K562 (cell line): ENCODE data around the gene ENTPD8.

Experiments used
- EGR1 ChIP-seq: fragments of 450-650 bp; conservative IDR thresholded peaks from 2 replicates; pipeline ENCODE4 v1.6.1; 2017; ENCODE audit warnings: mild to moderate bottlenecking
- EP300 ChIP-seq: IDR thresholded peaks from 2 replicates; pipeline ENCODE4 v1.6.1; 2012; ENCODE audit warnings: low read length, improper control_type of control experiment
- EP400 ChIP-seq: fragments of 450-650 bp; IDR thresholded peaks from 2 replicates; pipeline ENCODE4 v1.6.1; 2017; ENCODE audit warnings: antibody characterized with exemption, mild to moderate bottlenecking, moderate library complexity
- KDM1A ChIP-seq, 2 experiments: fragments of 450-650 bp; IDR thresholded peaks; 2 replicates each; pipeline ENCODE4 v1.6.1; 2016; ENCODE audit warnings: mild to moderate bottlenecking in 2 of 2
- MTA3 ChIP-seq: fragments of 450-650 bp; formaldehyde crosslinking; IDR thresholded peaks from 2 replicates; pipeline ENCODE4 v1.6.1; 2017; ENCODE audit warnings: mild to moderate bottlenecking, borderline replicate concordance
- PHB2 ChIP-seq: fragments of 450-650 bp; IDR thresholded peaks from 2 replicates; pipeline ENCODE4 v1.6.1; 2017; ENCODE audit warnings: low read depth
- SETDB1 ChIP-seq: IDR thresholded peaks from one replicate; pipeline ENCODE4 v1.6.1; 2012; ENCODE audit warnings: low read length, control low read depth, inconsistent platforms
- SIX5 ChIP-seq, 2 experiments: IDR thresholded peaks; 2 replicates each; pipeline ENCODE4 v1.6.1; 2011; ENCODE audit warnings: low read length in 2 of 2, borderline replicate concordance in 1 of 2, low read depth in 1 of 2, mild to moderate bottlenecking in 1 of 2, moderate library complexity in 1 of 2; ENCODE audit not compliant: insufficient read depth in 1 of 2
- SMAD1 ChIP-seq: fragments of 150-350 bp; IDR thresholded peaks from 2 replicates; pipeline ENCODE4 v1.6.1; 2014; ENCODE audit warnings: low read length, low read depth; ENCODE audit not compliant: partially characterized antibody
- TFAM ChIP-seq: fragments of 250-450 bp; sonication (Bioruptor Pico); conservative IDR thresholded peaks from 2 replicates; pipeline ENCODE4 v1.5.0; 2021; ENCODE audit warnings: mild to moderate bottlenecking, moderate library complexity
- TRIM28 ChIP-seq: fragments of 450-650 bp; IDR thresholded peaks from 2 replicates; pipeline ENCODE4 v1.6.1; 2017
- ZNF121 ChIP-seq: sonication (generic); formaldehyde crosslinking; conservative IDR thresholded peaks from 2 replicates; pipeline ENCODE4 v1.8.0; 2022; ENCODE audit warnings: missing genetic modification reagents
- TF ChIP-seq, protein P1 (sequence below): sonication (generic); formaldehyde crosslinking; IDR thresholded peaks from 2 replicates; pipeline ENCODE4 v1.8.0; 2022; ENCODE audit warnings: mild to moderate bottlenecking, low read depth, missing genetic modification reagents
- TF ChIP-seq, protein P2 (sequence below), 3 experiments: IDR thresholded peaks in 2 of 3; conservative IDR thresholded peaks in 1 of 3; 2 replicates each; pipeline ENCODE4 v1.5.1; 2011 to 2012; ENCODE audit warnings: low read length in 3 of 3, mild to moderate bottlenecking in 3 of 3, control low read depth in 2 of 3, improper control_type of control experiment in 1 of 3, inconsistent platforms in 1 of 3, low read depth in 1 of 3, mixed read lengths in 1 of 3, moderate library complexity in 1 of 3; ENCODE audit not compliant: insufficient read depth in 2 of 3

DNA sequence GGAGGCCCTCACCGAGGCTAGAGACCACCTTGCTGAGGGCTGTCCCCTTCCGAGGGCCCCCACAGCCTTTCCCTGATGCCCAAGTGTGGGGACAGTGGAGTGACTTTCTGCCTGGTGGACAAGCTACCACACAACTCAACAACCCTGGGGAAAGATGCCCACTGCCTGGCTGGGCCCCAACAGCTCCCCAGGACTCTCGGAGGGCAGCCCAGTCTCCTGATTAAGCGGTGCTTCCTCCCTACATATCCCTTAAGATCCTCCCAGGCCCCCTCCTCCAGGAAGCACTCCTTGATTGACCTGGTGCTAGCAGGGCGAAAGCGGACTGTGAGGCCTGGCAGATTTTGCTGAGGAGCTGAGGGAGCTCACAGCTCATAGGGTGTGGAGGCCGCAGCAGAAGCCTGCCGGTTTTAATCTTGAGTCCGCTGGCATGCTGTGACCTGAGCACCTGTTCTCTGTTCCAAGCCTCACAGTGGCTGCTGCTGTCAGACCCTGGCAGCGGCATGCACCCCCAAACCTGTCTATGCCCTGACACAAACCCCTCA is 15.8 kb upstream of the ENTPD8 start:
- TF ChIP-seq ZNF121 (CRISPR knock-in tag) (no peak), KDM1A (IDR thresholded peaks at IDR 0.05) (no peak; a peak in 1 of 4 replicates), EGR1 (no peak), TFAM (CRISPR knock-in tag) (no peak), MTA3 (no peak), SETDB1 (no peak), SIX5 (IDR thresholded peaks at IDR 0.05; ENCODE audit: borderline replicate concordance in 1 of 2, insufficient read depth in 1 of 2, low read depth in 1 of 2, low read length in 2 of 2) (no peak), TRIM28 (no peak), SMAD1 (no peak), EP400 (no peak), EP300 (no peak), PHB2 (no peak)
- TF ChIP-seq, protein P1, sequence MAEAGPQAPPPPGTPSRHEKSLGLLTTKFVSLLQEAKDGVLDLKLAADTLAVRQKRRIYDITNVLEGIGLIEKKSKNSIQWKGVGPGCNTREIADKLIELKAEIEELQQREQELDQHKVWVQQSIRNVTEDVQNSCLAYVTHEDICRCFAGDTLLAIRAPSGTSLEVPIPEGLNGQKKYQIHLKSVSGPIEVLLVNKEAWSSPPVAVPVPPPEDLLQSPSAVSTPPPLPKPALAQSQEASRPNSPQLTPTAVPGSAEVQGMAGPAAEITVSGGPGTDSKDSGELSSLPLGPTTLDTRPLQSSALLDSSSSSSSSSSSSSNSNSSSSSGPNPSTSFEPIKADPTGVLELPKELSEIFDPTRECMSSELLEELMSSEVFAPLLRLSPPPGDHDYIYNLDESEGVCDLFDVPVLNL (CRISPR knock-in tag): no peak
- TF ChIP-seq, protein P2, sequence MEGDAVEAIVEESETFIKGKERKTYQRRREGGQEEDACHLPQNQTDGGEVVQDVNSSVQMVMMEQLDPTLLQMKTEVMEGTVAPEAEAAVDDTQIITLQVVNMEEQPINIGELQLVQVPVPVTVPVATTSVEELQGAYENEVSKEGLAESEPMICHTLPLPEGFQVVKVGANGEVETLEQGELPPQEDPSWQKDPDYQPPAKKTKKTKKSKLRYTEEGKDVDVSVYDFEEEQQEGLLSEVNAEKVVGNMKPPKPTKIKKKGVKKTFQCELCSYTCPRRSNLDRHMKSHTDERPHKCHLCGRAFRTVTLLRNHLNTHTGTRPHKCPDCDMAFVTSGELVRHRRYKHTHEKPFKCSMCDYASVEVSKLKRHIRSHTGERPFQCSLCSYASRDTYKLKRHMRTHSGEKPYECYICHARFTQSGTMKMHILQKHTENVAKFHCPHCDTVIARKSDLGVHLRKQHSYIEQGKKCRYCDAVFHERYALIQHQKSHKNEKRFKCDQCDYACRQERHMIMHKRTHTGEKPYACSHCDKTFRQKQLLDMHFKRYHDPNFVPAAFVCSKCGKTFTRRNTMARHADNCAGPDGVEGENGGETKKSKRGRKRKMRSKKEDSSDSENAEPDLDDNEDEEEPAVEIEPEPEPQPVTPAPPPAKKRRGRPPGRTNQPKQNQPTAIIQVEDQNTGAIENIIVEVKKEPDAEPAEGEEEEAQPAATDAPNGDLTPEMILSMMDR (IDR thresholded peaks at IDR 0.05 in 2 of 3, conservative IDR thresholded peaks at IDR 0.05 in 1 of 3; ENCODE audit: insufficient read depth in 2 of 3, low read depth in 1 of 3, low read length in 3 of 3): no peak
